Heart left ventricle (tissue), 13 donors: ENCODE data around the gene NLRC5.

Experiments used
- POLR2A ChIP-seq, 2 donors: fragments of 450-650 bp; IDR thresholded peaks; one replicate each; pipeline ENCODE4 v1.6.1; 2017; ENCODE audit warnings: antibody characterized with exemption in 2 of 2, mild to moderate bottlenecking in 2 of 2, moderate library complexity in 2 of 2
- TF ChIP-seq, protein P1 (sequence below), 12 donors: fragments of 200-600 bp; sonication (generic) in 4 of 12; IDR thresholded peaks; one replicate each; pipeline versions ENCODE4 v1.5.0 to v1.8.0; 2018 to 2022; ENCODE audit warnings: antibody characterized with exemption in 12 of 12, mild to moderate bottlenecking in 5 of 12
- donor health status: ischemic (EF 13 %, LVEDD 7.1; RV severe dilation, severe dysfunction).
- donor health status: DM: no; HTN: yes; CAD: no.
- donor health status: DM: no; HTN: no; CAD: no.
- donor health status: ischemic (EF 25% LVEDD 6.9; RV normal size, moderate dysfunction).
- donor health status: ischemic (EF 25% LVEDD 5.7; RV mildly dilated, moderate dysfunction).
- donor health status: ischemic (EF 35%, LVEDD 5.7; RV mildly dilated, moderate dysfunction).
- donor health status: nonischemic (EF 11% LVEDD 7.7; RV severe dilation, severe dysfunction).
- donor health status: DM: yes; HTN: yes; CAD: no.
- donor health status: PGD.
- donor health status: ischemic (EF 29% LVEDD 5.4; RV normal size, mild dysfunction).
- donor health status: nonischemic (EF 23%, LVEDD 6.1; RV moderate dilation, normal function).

DNA sequence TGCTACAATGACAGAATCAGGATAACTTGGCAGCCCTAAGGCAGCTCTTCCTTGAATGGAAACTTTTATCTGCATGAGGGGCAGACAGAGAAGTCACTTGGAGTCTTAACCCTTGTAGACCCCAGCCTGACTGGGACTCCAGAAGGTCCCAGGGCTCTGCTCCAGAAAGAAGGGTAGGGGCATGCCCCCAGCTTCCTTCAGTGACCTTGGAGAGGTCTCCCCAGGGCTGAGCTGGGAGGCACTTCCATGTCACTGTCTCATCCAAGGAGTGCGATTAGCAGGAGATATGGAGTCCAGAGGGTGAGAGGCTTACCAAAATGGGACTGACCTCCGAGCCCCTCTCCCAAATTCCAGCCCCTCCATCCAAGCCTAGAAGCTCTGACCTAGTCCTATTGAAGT, 3.4 kb upstream of the NLRC5 start:
- no peak for TF ChIP-seq POLR2A (IDR thresholded peaks at IDR 0.05)
- TF ChIP-seq, protein P1, sequence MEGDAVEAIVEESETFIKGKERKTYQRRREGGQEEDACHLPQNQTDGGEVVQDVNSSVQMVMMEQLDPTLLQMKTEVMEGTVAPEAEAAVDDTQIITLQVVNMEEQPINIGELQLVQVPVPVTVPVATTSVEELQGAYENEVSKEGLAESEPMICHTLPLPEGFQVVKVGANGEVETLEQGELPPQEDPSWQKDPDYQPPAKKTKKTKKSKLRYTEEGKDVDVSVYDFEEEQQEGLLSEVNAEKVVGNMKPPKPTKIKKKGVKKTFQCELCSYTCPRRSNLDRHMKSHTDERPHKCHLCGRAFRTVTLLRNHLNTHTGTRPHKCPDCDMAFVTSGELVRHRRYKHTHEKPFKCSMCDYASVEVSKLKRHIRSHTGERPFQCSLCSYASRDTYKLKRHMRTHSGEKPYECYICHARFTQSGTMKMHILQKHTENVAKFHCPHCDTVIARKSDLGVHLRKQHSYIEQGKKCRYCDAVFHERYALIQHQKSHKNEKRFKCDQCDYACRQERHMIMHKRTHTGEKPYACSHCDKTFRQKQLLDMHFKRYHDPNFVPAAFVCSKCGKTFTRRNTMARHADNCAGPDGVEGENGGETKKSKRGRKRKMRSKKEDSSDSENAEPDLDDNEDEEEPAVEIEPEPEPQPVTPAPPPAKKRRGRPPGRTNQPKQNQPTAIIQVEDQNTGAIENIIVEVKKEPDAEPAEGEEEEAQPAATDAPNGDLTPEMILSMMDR (IDR thresholded peaks at IDR 0.05), result no peak
